Measurements from ENCODE around the gene KRTAP5-2. TPM values are rescaled to one million over a fixed set of nuclear protein-coding genes. Genes with fewer than 3 reads are reported as not detected.
"Not testable (repeated sequence)": the region's sequence is repeated elsewhere in the genome, so short reads cannot be mapped to it uniquely, and the experiment has no call there.

The KRTAP5-2 gene
- total RNA-seq, 1 experiment from 2014 or later, result not detected

DNA sequence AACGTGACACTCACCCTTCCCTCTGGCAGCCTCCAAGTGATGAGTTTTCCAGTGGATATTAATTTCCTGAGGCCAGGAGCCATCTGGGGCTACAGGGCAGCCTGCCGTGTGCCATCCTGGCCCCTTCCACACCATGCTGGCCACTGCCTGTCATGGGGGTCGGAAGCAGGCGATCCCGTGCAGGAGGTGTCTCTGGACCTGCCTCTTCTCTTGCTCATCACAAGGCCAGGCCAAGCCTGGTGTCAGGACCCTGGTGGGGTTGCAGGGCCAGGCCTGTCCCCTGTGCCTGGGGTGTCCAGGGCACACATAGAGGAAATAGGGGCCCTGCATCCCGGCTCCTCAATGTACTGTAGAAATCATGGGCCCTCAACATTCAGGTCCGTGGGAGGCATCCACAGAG lies 6.6 kb upstream of the KRTAP5-2 start:
- DNase-seq (no peak), ATAC-seq (no peak)
- Histone ChIP-seq H2AFZ (ENCODE audit: low read length) (no peak overlapping the region), H3K36me3 (ENCODE audit: low read depth, low read length) (no peaks in the 10 kb centered on the region), H3K27me3 (ENCODE audit: low read length) (peaks cover 38% of the 10 kb centered on the region), H3K79me2 (ENCODE audit: low read length) (no peaks in the 10 kb centered on the region), H3K9me3 (ENCODE audit: low read length) (no peaks in the 10 kb centered on the region), H3K4me2 (ENCODE audit: low read length) (no peak overlapping the region), H4K20me1 (ENCODE audit: low read length) (no peaks in the 10 kb centered on the region), H3K9me2 (replicated peaks; ENCODE audit: low read length) (no peaks in the 10 kb centered on the region), H3K4me3 (ENCODE audit: low read length) (no peak overlapping the region), H3K4me1 (ENCODE audit: insufficient read depth, low read length) (no peaks in the 10 kb centered on the region), H3F3A (ENCODE audit: low read length, unreplicated experiment) (no peaks in the 10 kb centered on the region), H3K9ac (ENCODE audit: low read length) (no peak overlapping the region), H3K27ac (ENCODE audit: low read length) (no peak overlapping the region)
- POLR2A ChIA-PET (ENCODE audit: unreplicated experiment), result no interaction called here
- CTCF ChIA-PET, result interaction anchor here (1.2 kb wide), 1 partner anchor 9 kb away, joined by 3 read pairs; no protein-coding TSS in a partner anchor
- intact Hi-C loops (cut with micrococcal nuclease), result no loop called here
- BruUV-seq (replicated peaks), result no TSS peak
- TF ChIP-seq EZH2phosphoT487 (IDR thresholded peaks at IDR 0.05; ENCODE audit: borderline replicate concordance, low read length) (no peak), EZH2 (IDR thresholded peaks at IDR 0.05; ENCODE audit: low read length, unreplicated experiment) (no peak)
- TF ChIP-seq, protein P1, sequence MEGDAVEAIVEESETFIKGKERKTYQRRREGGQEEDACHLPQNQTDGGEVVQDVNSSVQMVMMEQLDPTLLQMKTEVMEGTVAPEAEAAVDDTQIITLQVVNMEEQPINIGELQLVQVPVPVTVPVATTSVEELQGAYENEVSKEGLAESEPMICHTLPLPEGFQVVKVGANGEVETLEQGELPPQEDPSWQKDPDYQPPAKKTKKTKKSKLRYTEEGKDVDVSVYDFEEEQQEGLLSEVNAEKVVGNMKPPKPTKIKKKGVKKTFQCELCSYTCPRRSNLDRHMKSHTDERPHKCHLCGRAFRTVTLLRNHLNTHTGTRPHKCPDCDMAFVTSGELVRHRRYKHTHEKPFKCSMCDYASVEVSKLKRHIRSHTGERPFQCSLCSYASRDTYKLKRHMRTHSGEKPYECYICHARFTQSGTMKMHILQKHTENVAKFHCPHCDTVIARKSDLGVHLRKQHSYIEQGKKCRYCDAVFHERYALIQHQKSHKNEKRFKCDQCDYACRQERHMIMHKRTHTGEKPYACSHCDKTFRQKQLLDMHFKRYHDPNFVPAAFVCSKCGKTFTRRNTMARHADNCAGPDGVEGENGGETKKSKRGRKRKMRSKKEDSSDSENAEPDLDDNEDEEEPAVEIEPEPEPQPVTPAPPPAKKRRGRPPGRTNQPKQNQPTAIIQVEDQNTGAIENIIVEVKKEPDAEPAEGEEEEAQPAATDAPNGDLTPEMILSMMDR (conservative IDR thresholded peaks at IDR 0.05; ENCODE audit: low read depth, low read length), result no peak

DNA sequence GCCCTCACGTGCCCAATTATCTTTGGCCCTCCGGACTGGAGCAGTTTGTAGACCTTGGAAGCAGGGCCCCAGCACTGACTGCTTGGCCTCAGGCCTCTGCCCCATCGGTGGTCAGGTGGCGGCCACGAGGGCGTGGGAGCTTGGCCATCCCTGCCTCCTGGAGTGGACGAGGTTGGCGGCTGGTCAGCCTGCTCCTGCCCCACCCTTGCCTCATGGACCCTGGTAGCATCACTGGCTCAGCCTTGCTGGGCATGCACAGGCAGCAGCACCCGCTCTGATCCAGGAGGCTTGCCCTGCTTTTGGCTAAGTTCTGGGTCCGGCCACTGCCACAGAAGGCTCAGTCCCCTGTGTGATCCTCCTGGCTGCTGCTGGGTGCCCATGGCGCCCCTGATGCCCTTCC lies 6.1 kb upstream of the KRTAP5-2 start:
- Histone ChIP-seq H3K9ac (ENCODE audit: low read length) (no peak overlapping the region), H4K20me1 (ENCODE audit: low read length) (no peaks in the 10 kb centered on the region), H2AFZ (ENCODE audit: low read length) (no peak overlapping the region), H3K4me2 (ENCODE audit: low read length) (no peak overlapping the region), H3K9me2 (replicated peaks; ENCODE audit: low read length) (no peaks in the 10 kb centered on the region), H3K79me2 (ENCODE audit: low read length) (no peaks in the 10 kb centered on the region), H3F3A (ENCODE audit: low read length, unreplicated experiment) (no peaks in the 10 kb centered on the region), H3K36me3 (ENCODE audit: low read depth, low read length) (no peaks in the 10 kb centered on the region), H3K4me3 (ENCODE audit: low read length) (no peak overlapping the region), H3K9me3 (ENCODE audit: low read length) (no peaks in the 10 kb centered on the region), H3K27ac (ENCODE audit: low read length) (no peak overlapping the region), H3K27me3 (ENCODE audit: low read length) (peaks cover 42% of the 10 kb centered on the region), H3K4me1 (ENCODE audit: insufficient read depth, low read length) (no peaks in the 10 kb centered on the region)
- intact Hi-C loops (cut with micrococcal nuclease), result no loop called here
- TF ChIP-seq EZH2phosphoT487 (IDR thresholded peaks at IDR 0.05; ENCODE audit: borderline replicate concordance, low read length), result no peak
- TF ChIP-seq EZH2 (IDR thresholded peaks at IDR 0.05; ENCODE audit: low read length, unreplicated experiment), result no peak
- TF ChIP-seq, protein P1 (conservative IDR thresholded peaks at IDR 0.05; ENCODE audit: low read depth, low read length), result no peak
- ChIA-PET POLR2A (ENCODE audit: unreplicated experiment) (no interaction called here), CTCF (no interaction called here)
- BruUV-seq (replicated peaks), result no TSS peak
- ATAC-seq (no peak), DNase-seq (no peak)

DNA sequence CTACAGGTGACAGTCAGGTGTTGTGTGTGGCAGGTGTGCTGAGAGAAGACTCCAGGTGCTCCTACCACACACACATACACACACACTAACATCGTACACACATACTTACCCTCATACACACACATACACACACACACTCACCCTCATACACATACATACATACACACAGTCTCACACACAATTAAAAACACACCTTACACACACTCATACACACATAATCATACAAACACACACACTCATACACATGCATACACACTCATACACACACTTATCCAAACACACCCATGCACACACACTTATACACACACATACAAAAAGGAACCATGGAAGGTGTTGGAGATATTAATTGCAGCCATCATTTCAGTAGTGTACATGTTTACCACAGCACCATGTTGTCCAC lies 5.5 kb upstream of the KRTAP5-2 start:
- no TSS peak for BruUV-seq (replicated peaks)
- no peak overlapping the region for H3K4me3 ChIP-seq (ENCODE audit: low read length)
- CTCF ChIA-PET, result no interaction called here
- H2AFZ ChIP-seq (ENCODE audit: low read length), result no peak overlapping the region
- H4K20me1 ChIP-seq (ENCODE audit: low read length), result no peaks in the 10 kb centered on the region
- no peaks in the 10 kb centered on the region for H3K79me2 ChIP-seq (ENCODE audit: low read length)
- no peak for DNase-seq
- no peaks in the 10 kb centered on the region for H3K4me1 ChIP-seq (ENCODE audit: insufficient read depth, low read length)
- no peak overlapping the region for H3K27ac ChIP-seq (ENCODE audit: low read length)
- POLR2A ChIA-PET (ENCODE audit: unreplicated experiment), result no interaction called here
- no peaks in the 10 kb centered on the region for H3K9me3 ChIP-seq (ENCODE audit: low read length)
- H3K9ac ChIP-seq (ENCODE audit: low read length), result no peak overlapping the region
- ATAC-seq, result no peak
- intact Hi-C loops (cut with micrococcal nuclease), result no loop called here
- H3K36me3 ChIP-seq (ENCODE audit: low read depth, low read length), result no peaks in the 10 kb centered on the region
- TF ChIP-seq, protein P1 (conservative IDR thresholded peaks at IDR 0.05; ENCODE audit: low read depth, low read length), result no peak
- H3F3A ChIP-seq (ENCODE audit: low read length, unreplicated experiment), result no peaks in the 10 kb centered on the region
- no peak overlapping the region for H3K4me2 ChIP-seq (ENCODE audit: low read length)
- H3K27me3 ChIP-seq (ENCODE audit: low read length), result peaks cover 46% of the 10 kb centered on the region
- H3K9me2 ChIP-seq (replicated peaks; ENCODE audit: low read length), result no peaks in the 10 kb centered on the region

DNA sequence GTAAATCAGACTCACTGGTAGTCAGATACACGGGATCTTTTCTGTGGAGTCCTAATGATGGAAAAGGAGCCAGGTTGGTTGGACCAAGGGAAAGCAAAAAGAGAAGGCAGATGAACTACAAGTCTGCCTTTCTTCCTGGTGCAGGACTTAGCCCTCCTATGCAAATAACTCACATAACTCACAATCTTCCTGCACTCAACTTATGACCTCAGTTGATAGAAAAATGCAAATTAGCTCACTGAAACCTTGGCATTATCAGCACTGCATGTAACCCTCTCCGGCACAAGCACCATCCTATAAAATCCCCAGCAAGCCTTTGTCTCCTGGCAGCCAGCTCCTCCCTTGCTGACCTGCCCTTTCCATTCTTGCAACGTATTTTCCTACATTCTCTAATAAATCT lies 3.6 kb upstream of the KRTAP5-2 start:
- H2AFZ ChIP-seq (ENCODE audit: low read length); H3K36me3 ChIP-seq (ENCODE audit: low read depth, low read length); H4K20me1 ChIP-seq (ENCODE audit: low read length); BruUV-seq (replicated peaks); H3K27ac ChIP-seq (ENCODE audit: low read length); H3K4me2 ChIP-seq (ENCODE audit: low read length); ATAC-seq; H3K9me3 ChIP-seq (ENCODE audit: low read length); H3K9ac ChIP-seq (ENCODE audit: low read length); H3K4me1 ChIP-seq (ENCODE audit: insufficient read depth, low read length); H3K79me2 ChIP-seq (ENCODE audit: low read length); DNase-seq; POLR2A ChIA-PET (ENCODE audit: unreplicated experiment); CTCF ChIA-PET; H3K4me3 ChIP-seq (ENCODE audit: low read length); intact Hi-C loops (cut with micrococcal nuclease); H3K9me2 ChIP-seq (replicated peaks; ENCODE audit: low read length); H3F3A ChIP-seq (ENCODE audit: low read length, unreplicated experiment): not testable (repeated sequence)
- H3K27me3 ChIP-seq (ENCODE audit: low read length), result peaks cover 37% of the 10 kb centered on the region

Data from PC-3 (cell line).